ENCODE measurements around the gene CHAF1A. TPM values are rescaled to one million over a fixed set of nuclear protein-coding genes. Genes with fewer than 3 reads are reported as not detected.

CHAF1A gene
- total RNA-seq, 1 donor from 2014 or later = 23.0 TPM

- no peak for DNase-seq (ENCODE audit: low spot score)
Observed at GRCh38 chr19:4379383-4380253, 22.8 kb upstream of the CHAF1A start.

- DNase-seq (ENCODE audit: low spot score) = no peak
Observed at GRCh38 chr19:4380254-4380727, 22.1 kb upstream of the CHAF1A start.

GRCh38 chr19:4385291-4386040, 17.0 kb upstream of the CHAF1A start:
- DNase-seq (ENCODE audit: low spot score) = no peak

- DNase-seq (ENCODE audit: low spot score) = no peak
Observed at GRCh38 chr19:4386041-4386782, 16.2 kb upstream of the CHAF1A start.

- peak; percentile 76 for DNase-seq (ENCODE audit: low spot score)
Observed at GRCh38 chr19:4388337-4389063, 13.9 kb upstream of the CHAF1A start.

- no peak for DNase-seq (ENCODE audit: low spot score)
Observed at GRCh38 chr19:4389064-4389375, 13.4 kb upstream of the CHAF1A start.

GRCh38 chr19:4389511-4390016, 12.9 kb upstream of the CHAF1A start:
- no peak for DNase-seq (ENCODE audit: low spot score)

- DNase-seq (ENCODE audit: low spot score) = no peak
Observed at GRCh38 chr19:4390017-4390566, 12.3 kb upstream of the CHAF1A start.

GRCh38 chr19:4390567-4391305, 11.7 kb upstream of the CHAF1A start:
- no peak for DNase-seq (ENCODE audit: low spot score)

GRCh38 chr19:4391306-4391693, 11.1 kb upstream of the CHAF1A start:
- no peak for DNase-seq (ENCODE audit: low spot score)

GRCh38 chr19:4391701-4392483, 10.5 kb upstream of the CHAF1A start:
- DNase-seq (ENCODE audit: low spot score) = no peak

- DNase-seq (ENCODE audit: low spot score) = no peak
Observed at GRCh38 chr19:4393947-4394590, 8.4 kb upstream of the CHAF1A start.

GRCh38 chr19:4396949-4397783, 5.3 kb upstream of the CHAF1A start:
- no peak for DNase-seq (ENCODE audit: low spot score)

GRCh38 chr19:4399812-4400134, 2.7 kb upstream of the CHAF1A start:
- DNase-seq (ENCODE audit: low spot score) = no peak

GRCh38 chr19:4400135-4400936, 2.1 kb upstream of the CHAF1A start, which contains the start of gene SH3GL1:
TSS of gene SH3GL1 (minus strand) at chr19:4400547. CDS start at chr19:4400368, 179 bp downstream.
- peak; percentile 94 for DNase-seq (ENCODE audit: low spot score)

GRCh38 chr19:4401769-4402170, 670 bp upstream of the CHAF1A start:
- DNase-seq (ENCODE audit: low spot score) = no peak

- no peak for DNase-seq (ENCODE audit: low spot score)
Observed at GRCh38 chr19:4403005-4403761, 743 bp downstream of the CHAF1A start.
